ENCODE results near the gene WNT7A.

Gene WNT7A

GRCh38 chr3:13845806-13846205, 34.1 kb downstream of the WNT7A start:
- no peak overlapping the region for H3K9ac ChIP-seq (ENCODE audit: low read length in 2 of 2)
- no peak overlapping the region for H3K4me3 ChIP-seq (ENCODE audit: low read length in 2 of 2)
- H3K9me3 ChIP-seq (ENCODE audit: control insufficient read depth in 2 of 2, low read length in 2 of 2): peaks cover 0 to 4% of the 10 kb centered on the region in 2 donors
- H3K4me1 ChIP-seq (ENCODE audit: control insufficient read depth, insufficient read depth, low read length): no peaks in the 10 kb centered on the region
- H3K27me3 ChIP-seq (ENCODE audit: control insufficient read depth in 1 of 2, insufficient read depth in 2 of 2, low read length in 2 of 2): peaks cover 2 to 17% of the 10 kb centered on the region in 2 donors
- no peaks in the 10 kb centered on the region for H3K36me3 ChIP-seq (ENCODE audit: control insufficient read depth in 2 of 2, insufficient read depth in 2 of 2, low read length in 2 of 2)
- no peak overlapping the region for H3K27ac ChIP-seq (ENCODE audit: low read length)

DNA sequence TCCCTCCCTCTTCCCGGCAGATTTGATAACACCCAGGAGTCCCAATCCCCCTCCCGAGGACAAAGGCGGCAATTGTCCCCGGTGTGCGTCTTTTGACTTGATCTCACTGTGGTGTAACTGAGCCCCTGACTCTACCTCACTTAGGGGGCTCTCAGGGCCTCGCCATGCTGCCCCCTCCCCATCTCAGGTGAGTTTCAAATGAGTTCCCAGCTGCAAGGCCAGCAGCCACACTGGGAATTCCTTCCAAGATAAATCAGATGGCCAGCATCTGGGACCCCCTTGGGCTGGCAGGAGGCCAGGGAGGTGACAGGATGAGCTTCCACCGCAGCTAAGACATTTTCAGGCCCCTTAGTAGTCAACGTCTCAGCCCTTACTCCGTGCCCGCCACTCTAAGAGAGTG, 35.0 kb downstream of the WNT7A start:
- H3K36me3 ChIP-seq (ENCODE audit: control insufficient read depth in 2 of 2, insufficient read depth in 2 of 2, low read length in 2 of 2): no peaks in the 10 kb centered on the region
- H3K9ac ChIP-seq (ENCODE audit: low read length in 2 of 2): no peak overlapping the region
- peaks cover 0 to 4% of the 10 kb centered on the region in 2 donors for H3K9me3 ChIP-seq (ENCODE audit: control insufficient read depth in 2 of 2, low read length in 2 of 2)
- H3K4me1 ChIP-seq (ENCODE audit: control insufficient read depth, insufficient read depth, low read length): no peaks in the 10 kb centered on the region
- H3K4me3 ChIP-seq (ENCODE audit: low read length in 2 of 2): no peak overlapping the region
- H3K27me3 ChIP-seq (ENCODE audit: control insufficient read depth in 1 of 2, insufficient read depth in 2 of 2, low read length in 2 of 2): peaks cover 2 to 17% of the 10 kb centered on the region in 2 donors
- H3K27ac ChIP-seq (ENCODE audit: low read length): no peak overlapping the region

DNA sequence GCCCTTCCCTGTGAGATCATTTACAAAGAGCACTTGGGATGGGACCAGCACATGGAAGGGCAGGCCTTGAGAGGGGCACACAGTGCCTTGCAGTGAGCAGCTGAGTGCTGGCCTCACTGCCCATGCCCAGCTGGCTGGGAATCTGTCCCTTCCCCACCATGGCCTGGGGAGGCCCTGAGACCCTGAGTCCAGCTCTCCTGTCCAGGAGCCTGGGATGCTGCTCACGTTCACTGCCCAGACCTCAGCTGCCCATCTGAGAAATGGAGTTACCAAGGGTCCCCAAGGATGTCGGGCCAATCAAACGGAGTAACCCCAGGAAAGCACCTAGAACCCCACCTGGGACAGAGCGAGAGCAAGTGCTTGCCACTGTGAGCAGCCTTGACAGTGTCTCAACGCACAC, 35.6 kb downstream of the WNT7A start:
- H3K9ac ChIP-seq (ENCODE audit: low read length in 2 of 2): no peak overlapping the region
- H3K9me3 ChIP-seq (ENCODE audit: control insufficient read depth in 2 of 2, low read length in 2 of 2): peaks cover 0 to 4% of the 10 kb centered on the region in 2 donors
- no peaks in the 10 kb centered on the region for H3K36me3 ChIP-seq (ENCODE audit: control insufficient read depth in 2 of 2, insufficient read depth in 2 of 2, low read length in 2 of 2)
- H3K27me3 ChIP-seq (ENCODE audit: control insufficient read depth in 1 of 2, insufficient read depth in 2 of 2, low read length in 2 of 2): peaks cover 2 to 13% of the 10 kb centered on the region in 2 donors
- H3K4me1 ChIP-seq (ENCODE audit: control insufficient read depth, insufficient read depth, low read length): no peaks in the 10 kb centered on the region
- H3K4me3 ChIP-seq (ENCODE audit: low read length in 2 of 2): no peak overlapping the region
- no peak overlapping the region for H3K27ac ChIP-seq (ENCODE audit: low read length)

- no peak overlapping the region for H3K27ac ChIP-seq (ENCODE audit: low read length)
- H3K4me1 ChIP-seq (ENCODE audit: control insufficient read depth, insufficient read depth, low read length): no peaks in the 10 kb centered on the region
- H3K9me3 ChIP-seq (ENCODE audit: control insufficient read depth in 2 of 2, low read length in 2 of 2): no peaks in the 10 kb centered on the region
- no peak overlapping the region for H3K4me3 ChIP-seq (ENCODE audit: low read length in 2 of 2)
- peaks cover 2 to 13% of the 10 kb centered on the region in 2 donors for H3K27me3 ChIP-seq (ENCODE audit: control insufficient read depth in 1 of 2, insufficient read depth in 2 of 2, low read length in 2 of 2)
- H3K36me3 ChIP-seq (ENCODE audit: control insufficient read depth in 2 of 2, insufficient read depth in 2 of 2, low read length in 2 of 2): no peaks in the 10 kb centered on the region
- H3K9ac ChIP-seq (ENCODE audit: low read length in 2 of 2): no peak overlapping the region
Observed at GRCh38 chr3:13843351-13843750, 36.5 kb downstream of the WNT7A start.

- Histone ChIP-seq H3K27me3 (ENCODE audit: control insufficient read depth in 1 of 2, insufficient read depth in 2 of 2, low read length in 2 of 2) (peaks cover 2 to 13% of the 10 kb centered on the region in 2 donors), H3K9ac (ENCODE audit: low read length in 2 of 2) (no peak overlapping the region), H3K36me3 (ENCODE audit: control insufficient read depth in 2 of 2, insufficient read depth in 2 of 2, low read length in 2 of 2) (no peaks in the 10 kb centered on the region)
Observed at GRCh38 chr3:13842226-13842625, 37.6 kb downstream of the WNT7A start.

GRCh38 chr3:13841826-13842225, 38.0 kb downstream of the WNT7A start:
- H3K9me3 ChIP-seq (ENCODE audit: control insufficient read depth in 2 of 2, low read length in 2 of 2): no peaks in the 10 kb centered on the region
- no peak overlapping the region for H3K27ac ChIP-seq (ENCODE audit: low read length)
- H3K4me1 ChIP-seq (ENCODE audit: control insufficient read depth, insufficient read depth, low read length): no peaks in the 10 kb centered on the region
- no peak overlapping the region for H3K4me3 ChIP-seq (ENCODE audit: low read length in 2 of 2)
- no peak overlapping the region for H3K9ac ChIP-seq (ENCODE audit: low read length in 2 of 2)
- H3K36me3 ChIP-seq (ENCODE audit: control insufficient read depth in 2 of 2, insufficient read depth in 2 of 2, low read length in 2 of 2): no peaks in the 10 kb centered on the region
- H3K27me3 ChIP-seq (ENCODE audit: control insufficient read depth in 1 of 2, insufficient read depth in 2 of 2, low read length in 2 of 2): peaks cover 2 to 15% of the 10 kb centered on the region in 2 donors

More at GRCh38 chr3:13842226-13842625, 37.6 kb downstream of the WNT7A start:
- Histone ChIP-seq H3K27ac (ENCODE audit: low read length) (no peak overlapping the region), H3K4me3 (ENCODE audit: low read length in 2 of 2) (no peak overlapping the region), H3K4me1 (ENCODE audit: control insufficient read depth, insufficient read depth, low read length) (no peaks in the 10 kb centered on the region), H3K9me3 (ENCODE audit: control insufficient read depth in 2 of 2, low read length in 2 of 2) (no peaks in the 10 kb centered on the region)

DNA sequence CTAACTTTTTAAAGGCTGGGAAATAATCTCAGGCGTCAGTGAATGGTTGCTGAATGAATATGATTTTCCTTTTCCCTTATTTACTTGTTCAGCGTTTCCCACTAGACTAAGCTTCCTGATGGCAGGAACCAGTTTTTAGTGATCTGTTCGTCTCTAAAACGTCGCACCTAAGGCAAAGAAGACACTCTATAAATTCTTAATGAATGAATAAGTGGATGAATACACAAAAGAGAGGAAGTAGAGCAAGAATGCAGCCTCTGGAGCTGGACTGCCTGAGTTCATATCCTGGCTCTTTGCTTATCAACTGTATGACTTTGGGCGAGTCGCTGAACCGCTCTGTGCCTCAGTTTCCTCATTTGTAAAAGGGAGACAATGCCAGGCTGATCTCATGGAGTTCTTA, 38.7 kb downstream of the WNT7A start:
- no peak overlapping the region for H3K27ac ChIP-seq (ENCODE audit: low read length)
- H3K36me3 ChIP-seq (ENCODE audit: control insufficient read depth in 2 of 2, insufficient read depth in 2 of 2, low read length in 2 of 2): no peaks in the 10 kb centered on the region
- no peaks in the 10 kb centered on the region for H3K4me1 ChIP-seq (ENCODE audit: control insufficient read depth, insufficient read depth, low read length)
- H3K4me3 ChIP-seq (ENCODE audit: low read length in 2 of 2): no peak overlapping the region
- H3K9ac ChIP-seq (ENCODE audit: low read length in 2 of 2): no peak overlapping the region
- no peaks in the 10 kb centered on the region for H3K9me3 ChIP-seq (ENCODE audit: control insufficient read depth in 2 of 2, low read length in 2 of 2)
- peaks cover 2 to 13% of the 10 kb centered on the region in 2 donors for H3K27me3 ChIP-seq (ENCODE audit: control insufficient read depth in 1 of 2, insufficient read depth in 2 of 2, low read length in 2 of 2)

- no peak overlapping the region for H3K9ac ChIP-seq (ENCODE audit: low read length in 2 of 2)
- H3K4me3 ChIP-seq (ENCODE audit: low read length in 2 of 2): no peak overlapping the region
- H3K9me3 ChIP-seq (ENCODE audit: control insufficient read depth in 2 of 2, low read length in 2 of 2): no peaks in the 10 kb centered on the region
- H3K36me3 ChIP-seq (ENCODE audit: control insufficient read depth in 2 of 2, insufficient read depth in 2 of 2, low read length in 2 of 2): no peaks in the 10 kb centered on the region
- no peak overlapping the region for H3K27ac ChIP-seq (ENCODE audit: low read length)
- H3K27me3 ChIP-seq (ENCODE audit: control insufficient read depth in 1 of 2, insufficient read depth in 2 of 2, low read length in 2 of 2): peaks cover 0 to 7% of the 10 kb centered on the region in 2 donors
- H3K4me1 ChIP-seq (ENCODE audit: control insufficient read depth, insufficient read depth, low read length): no peaks in the 10 kb centered on the region
Observed at GRCh38 chr3:13840456-13840855, 39.4 kb downstream of the WNT7A start.

GRCh38 chr3:13839726-13840340, 40.0 kb downstream of the WNT7A start:
- no peak overlapping the region for H3K9ac ChIP-seq (ENCODE audit: low read length in 2 of 2)
- no peaks in the 10 kb centered on the region for H3K4me1 ChIP-seq (ENCODE audit: control insufficient read depth, insufficient read depth, low read length)
- no peak overlapping the region for H3K27ac ChIP-seq (ENCODE audit: low read length)
- no peaks in the 10 kb centered on the region for H3K9me3 ChIP-seq (ENCODE audit: control insufficient read depth in 2 of 2, low read length in 2 of 2)
- no peak overlapping the region for H3K4me3 ChIP-seq (ENCODE audit: low read length in 2 of 2)
- peaks cover 0 to 7% of the 10 kb centered on the region in 2 donors for H3K27me3 ChIP-seq (ENCODE audit: control insufficient read depth in 1 of 2, insufficient read depth in 2 of 2, low read length in 2 of 2)
- no peaks in the 10 kb centered on the region for H3K36me3 ChIP-seq (ENCODE audit: control insufficient read depth in 2 of 2, insufficient read depth in 2 of 2, low read length in 2 of 2)

- Histone ChIP-seq H3K9me3 (ENCODE audit: control insufficient read depth in 2 of 2, low read length in 2 of 2) (no peaks in the 10 kb centered on the region), H3K27ac (ENCODE audit: low read length) (no peak overlapping the region), H3K27me3 (ENCODE audit: control insufficient read depth in 1 of 2, insufficient read depth in 2 of 2, low read length in 2 of 2) (peaks cover 2 to 5% of the 10 kb centered on the region in 2 donors), H3K9ac (ENCODE audit: low read length in 2 of 2) (no peak overlapping the region), H3K4me3 (ENCODE audit: low read length in 2 of 2) (no peak overlapping the region), H3K4me1 (ENCODE audit: control insufficient read depth, insufficient read depth, low read length) (no peaks in the 10 kb centered on the region), H3K36me3 (ENCODE audit: control insufficient read depth in 2 of 2, insufficient read depth in 2 of 2, low read length in 2 of 2) (no peaks in the 10 kb centered on the region)
Observed at GRCh38 chr3:13839253-13839652, 40.6 kb downstream of the WNT7A start.

DNA sequence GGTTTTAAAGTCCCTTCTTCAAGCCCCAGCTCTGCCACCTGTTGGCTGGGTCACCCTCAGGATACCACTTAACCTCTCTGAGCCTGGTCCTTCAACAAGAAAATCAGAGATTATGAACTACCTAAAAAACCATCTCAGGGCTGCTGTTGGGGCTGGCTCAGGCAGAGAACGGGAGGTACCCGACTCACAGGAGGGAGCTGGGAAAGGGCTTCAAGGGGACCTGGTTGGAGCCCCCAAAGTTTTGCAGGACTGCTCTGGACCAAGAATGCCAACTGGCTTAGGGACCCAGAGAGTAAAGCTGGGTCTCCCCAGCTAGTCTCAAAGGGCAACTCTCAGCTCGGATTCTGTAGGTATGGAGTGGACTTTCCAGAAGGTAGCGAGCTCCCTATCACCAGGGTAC, 41.5 kb downstream of the WNT7A start:
- Histone ChIP-seq H3K9me3 (ENCODE audit: control insufficient read depth in 2 of 2, low read length in 2 of 2) (no peaks in the 10 kb centered on the region), H3K4me1 (ENCODE audit: control insufficient read depth, insufficient read depth, low read length) (no peaks in the 10 kb centered on the region), H3K9ac (ENCODE audit: low read length in 2 of 2) (no peak overlapping the region), H3K36me3 (ENCODE audit: control insufficient read depth in 2 of 2, insufficient read depth in 2 of 2, low read length in 2 of 2) (no peaks in the 10 kb centered on the region), H3K4me3 (ENCODE audit: low read length in 2 of 2) (no peak overlapping the region), H3K27me3 (ENCODE audit: control insufficient read depth in 1 of 2, insufficient read depth in 2 of 2, low read length in 2 of 2) (peaks cover 2 to 9% of the 10 kb centered on the region in 2 donors), H3K27ac (ENCODE audit: low read length) (no peak overlapping the region)
